ENCODE data around the gene HSD17B1.
"Not testable (repeated sequence)": the region's sequence is repeated elsewhere in the genome, so short reads cannot be mapped to it uniquely, and the experiment has no call there.

The HSD17B1 gene

GRCh38 chr17:42522798-42523278, 29.9 kb upstream of the HSD17B1 start:
- DNase-seq: no peak

DNA sequence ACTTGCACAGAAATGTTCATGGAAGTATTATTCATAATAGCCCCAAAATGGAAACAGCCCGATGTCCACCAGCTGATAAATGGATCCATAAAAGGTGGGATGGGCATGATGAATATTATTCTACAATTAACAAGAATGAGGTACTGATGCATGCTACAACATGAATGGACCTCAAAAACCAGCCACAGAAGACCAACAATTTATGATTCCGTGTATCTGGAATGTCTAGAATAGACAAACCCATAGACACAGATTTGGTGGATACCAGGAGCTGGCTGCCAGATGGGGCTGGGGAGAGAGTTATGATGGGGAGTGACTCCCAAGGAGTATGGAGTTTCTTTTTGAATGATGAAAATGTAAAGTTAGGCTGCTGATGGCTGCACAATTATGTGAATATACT, 27.5 kb upstream of the HSD17B1 start:
- DNase-seq: no peak

GRCh38 chr17:42526031-42526444, 26.7 kb upstream of the HSD17B1 start:
- no peak for DNase-seq

- no peak for DNase-seq
Observed at GRCh38 chr17:42527932-42528331, 24.8 kb upstream of the HSD17B1 start.

DNA sequence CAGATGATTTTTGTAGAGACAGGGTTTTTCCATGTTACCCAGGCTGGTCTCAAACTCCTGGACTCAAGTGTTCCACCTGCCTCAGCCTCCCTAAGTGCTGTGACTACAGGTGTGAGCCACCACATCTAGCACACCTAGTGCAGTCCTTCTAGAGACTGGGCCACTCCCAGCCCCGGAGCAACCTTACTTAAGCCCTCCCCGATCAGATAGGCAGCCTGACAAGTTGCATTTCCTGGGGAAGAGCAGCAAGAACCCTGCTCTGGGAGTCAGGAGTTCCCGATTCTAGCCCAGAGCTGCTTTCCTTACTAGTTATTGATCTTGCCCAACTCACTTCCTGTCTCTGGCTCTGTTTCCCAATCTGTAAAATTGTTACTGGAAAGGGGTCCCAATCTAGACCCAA, 23.7 kb upstream of the HSD17B1 start:
- DNase-seq: no peak

GRCh38 chr17:42530952-42531454, 21.7 kb upstream of the HSD17B1 start:
- DNase-seq: no peak

GRCh38 chr17:42531455-42532354, 21.0 kb upstream of the HSD17B1 start:
- peak in 39 of 56 donors; percentile 10 to 67 (median 36) for DNase-seq

GRCh38 chr17:42535155-42536047, 17.3 kb upstream of the HSD17B1 start:
- DNase-seq: peak in 7 of 56 donors; percentile 6 to 47 (median 22)

- peak; percentile 37 to 98 (median 90) for DNase-seq
Observed at GRCh38 chr17:42536048-42536371, 16.7 kb upstream of the HSD17B1 start, which contains the start of gene NAGLU. TSS of gene NAGLU (plus strand) at chr17:42536241. CDS start at chr17:42536273, 32 bp downstream.

GRCh38 chr17:42536372-42537155, 16.2 kb upstream of the HSD17B1 start:
- peak in 51 of 56 donors; percentile 34 to 84 (median 66) for DNase-seq

DNA sequence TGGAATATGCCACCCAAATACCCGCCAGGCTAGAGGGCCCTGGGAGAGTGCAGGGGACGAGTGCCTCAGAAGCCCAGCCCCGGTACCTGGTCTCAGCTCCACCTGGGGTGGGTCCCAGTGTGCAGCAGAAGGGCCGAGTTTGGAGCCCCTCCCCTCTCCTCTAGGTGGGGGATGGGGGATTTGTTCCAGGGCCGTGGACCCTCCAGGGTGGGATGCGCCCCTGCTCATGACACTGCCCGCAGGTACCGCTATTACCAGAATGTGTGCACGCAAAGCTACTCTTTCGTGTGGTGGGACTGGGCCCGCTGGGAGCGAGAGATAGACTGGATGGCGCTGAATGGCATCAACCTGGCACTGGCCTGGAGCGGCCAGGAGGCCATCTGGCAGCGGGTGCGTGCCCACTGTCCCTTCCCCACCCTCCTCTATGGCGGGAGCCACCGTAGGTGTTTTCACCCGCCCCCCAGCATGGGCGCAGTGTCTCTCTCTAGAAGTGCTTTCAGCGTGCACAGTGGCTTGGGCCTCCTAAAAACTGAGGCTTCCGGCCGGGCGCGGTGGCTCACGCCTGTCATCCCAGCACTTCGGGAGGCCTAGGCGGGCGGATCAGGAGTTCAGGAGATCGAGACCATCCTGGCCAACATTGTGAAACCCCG, 15.4 kb upstream of the HSD17B1 start:
- no peak for DNase-seq

DNA sequence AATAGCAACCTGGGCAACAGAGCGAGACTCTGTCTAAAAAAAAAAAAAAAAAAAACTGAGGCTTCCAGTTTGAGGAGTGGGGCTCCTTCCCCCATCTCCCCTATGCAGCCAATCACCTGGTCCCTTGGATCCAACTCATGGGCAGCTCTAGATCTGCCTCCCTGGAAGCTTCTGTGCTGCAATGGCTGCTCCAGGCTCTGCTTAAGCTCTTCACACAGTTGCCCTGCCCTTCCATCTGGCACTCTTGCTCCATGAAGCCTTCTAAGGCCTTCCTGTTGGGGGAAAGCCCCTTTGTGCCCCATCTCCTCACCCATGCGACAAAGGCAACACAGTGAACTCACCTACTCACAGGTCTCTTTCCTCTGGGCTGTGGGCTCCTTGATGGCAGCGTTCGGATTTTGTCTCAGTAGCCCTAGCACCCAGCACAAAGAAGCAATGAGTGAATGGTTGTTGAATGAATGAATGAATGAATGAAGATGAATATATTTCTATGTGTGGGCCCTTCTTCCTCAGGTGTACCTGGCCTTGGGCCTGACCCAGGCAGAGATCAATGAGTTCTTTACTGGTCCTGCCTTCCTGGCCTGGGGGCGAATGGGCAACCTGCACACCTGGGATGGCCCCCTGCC, 14.8 kb upstream of the HSD17B1 start:
- no peak for DNase-seq

DNA sequence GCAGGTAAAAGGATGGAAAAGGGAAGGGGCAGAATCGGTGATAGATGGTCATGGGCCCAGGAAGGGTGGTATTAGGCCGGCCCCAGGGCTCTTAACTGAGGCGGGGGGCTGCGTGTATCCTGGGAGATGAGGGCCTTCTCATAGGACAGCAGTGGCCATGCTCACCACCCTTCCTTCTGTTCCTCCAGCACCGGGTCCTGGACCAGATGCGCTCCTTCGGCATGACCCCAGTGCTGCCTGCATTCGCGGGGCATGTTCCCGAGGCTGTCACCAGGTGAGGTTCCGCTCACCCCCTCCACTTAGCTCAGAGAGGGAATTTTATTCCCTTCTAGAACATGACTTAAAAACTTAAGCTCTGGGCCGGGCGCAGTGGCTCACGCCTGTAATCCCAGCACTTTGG, 14.2 kb upstream of the HSD17B1 start:
- no peak for DNase-seq

DNA sequence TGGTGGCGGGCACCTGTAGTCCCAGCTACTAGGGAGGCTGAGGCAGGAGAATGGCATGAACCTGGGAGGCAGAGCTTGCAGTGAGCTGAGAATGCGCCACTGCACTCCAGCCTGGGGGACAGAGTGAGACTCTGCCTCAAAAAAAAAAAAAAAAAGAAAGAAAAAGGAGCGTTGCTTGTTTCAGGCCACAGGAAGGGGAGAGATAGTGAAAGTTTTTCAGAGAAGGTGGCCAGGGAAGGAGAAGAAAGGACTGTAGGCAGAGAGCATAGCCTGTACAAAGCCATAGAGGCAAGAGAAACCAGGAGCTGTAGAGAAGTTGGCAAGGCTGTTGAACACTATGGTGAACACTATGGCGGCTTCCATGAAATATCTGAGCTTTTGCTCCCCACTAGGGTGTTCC, 12.2 kb upstream of the HSD17B1 start:
- DNase-seq: not testable (repeated sequence)

DNA sequence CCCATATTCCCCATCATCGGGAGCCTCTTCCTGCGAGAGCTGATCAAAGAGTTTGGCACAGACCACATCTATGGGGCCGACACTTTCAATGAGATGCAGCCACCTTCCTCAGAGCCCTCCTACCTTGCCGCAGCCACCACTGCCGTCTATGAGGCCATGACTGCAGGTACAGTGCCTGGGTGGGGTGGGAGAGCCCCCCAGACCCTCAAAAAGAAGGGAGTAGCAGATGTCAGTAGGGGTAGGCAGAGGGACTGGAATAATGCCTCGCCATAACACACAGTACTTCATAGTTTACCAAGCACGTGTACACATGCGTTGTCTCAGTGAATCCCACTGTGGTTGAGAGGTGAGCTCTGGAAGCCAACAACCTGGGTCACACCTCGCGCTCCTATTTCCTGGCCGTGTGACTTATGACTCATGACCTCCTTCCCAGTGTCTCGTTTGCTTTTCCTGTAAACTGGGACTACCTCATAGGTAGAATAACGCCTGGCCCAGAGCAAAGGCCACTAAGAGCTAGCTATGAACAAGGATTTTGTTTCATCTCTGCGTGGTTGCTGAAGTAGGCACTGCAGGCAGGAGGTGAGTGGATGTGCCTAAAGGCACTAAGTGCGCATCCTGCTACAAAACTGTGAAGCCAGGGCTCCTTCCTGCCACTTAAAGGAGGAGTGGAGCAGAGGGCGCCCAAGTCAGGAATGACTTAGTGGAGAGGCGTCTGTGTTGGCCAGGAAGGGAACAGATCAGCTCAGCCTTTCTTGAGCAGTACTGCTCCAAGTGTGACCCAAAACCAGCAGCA, 11.5 kb upstream of the HSD17B1 start:
- DNase-seq: no peak

DNA sequence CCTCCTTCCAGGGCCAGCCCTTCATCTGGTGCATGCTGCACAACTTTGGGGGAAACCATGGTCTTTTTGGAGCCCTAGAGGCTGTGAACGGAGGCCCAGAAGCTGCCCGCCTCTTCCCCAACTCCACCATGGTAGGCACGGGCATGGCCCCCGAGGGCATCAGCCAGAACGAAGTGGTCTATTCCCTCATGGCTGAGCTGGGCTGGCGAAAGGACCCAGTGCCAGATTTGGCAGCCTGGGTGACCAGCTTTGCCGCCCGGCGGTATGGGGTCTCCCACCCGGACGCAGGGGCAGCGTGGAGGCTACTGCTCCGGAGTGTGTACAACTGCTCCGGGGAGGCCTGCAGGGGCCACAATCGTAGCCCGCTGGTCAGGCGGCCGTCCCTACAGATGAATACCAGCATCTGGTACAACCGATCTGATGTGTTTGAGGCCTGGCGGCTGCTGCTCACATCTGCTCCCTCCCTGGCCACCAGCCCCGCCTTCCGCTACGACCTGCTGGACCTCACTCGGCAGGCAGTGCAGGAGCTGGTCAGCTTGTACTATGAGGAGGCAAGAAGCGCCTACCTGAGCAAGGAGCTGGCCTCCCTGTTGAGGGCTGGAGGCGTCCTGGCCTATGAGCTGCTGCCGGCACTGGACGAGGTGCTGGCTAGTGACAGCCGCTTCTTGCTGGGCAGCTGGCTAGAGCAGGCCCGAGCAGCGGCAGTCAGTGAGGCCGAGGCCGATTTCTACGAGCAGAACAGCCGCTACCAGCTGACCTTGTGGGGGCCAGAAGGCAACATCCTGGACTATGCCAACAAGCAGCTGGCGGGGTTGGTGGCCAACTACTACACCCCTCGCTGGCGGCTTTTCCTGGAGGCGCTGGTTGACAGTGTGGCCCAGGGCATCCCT, 9.3 kb upstream of the HSD17B1 start:
- DNase-seq: peak in 26 of 56 donors; percentile 9 to 60 (median 30)

- no peak for DNase-seq
Observed at GRCh38 chr17:42544874-42545283, 7.8 kb upstream of the HSD17B1 start.
